Left forelimb (tissue), 1 donor: ENCODE data around the gene KRTAP19-8.

Source experiments
- DNase-seq: peaks from one replicate; pipeline ENCODE4 v3.0.0-alpha.2; 2018; ENCODE audit warnings: low spot score

KRTAP19-8 gene, protein sequence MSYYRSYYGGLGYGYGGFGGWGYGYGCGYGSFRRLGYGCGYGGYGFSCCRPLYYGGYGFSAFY

DNA sequence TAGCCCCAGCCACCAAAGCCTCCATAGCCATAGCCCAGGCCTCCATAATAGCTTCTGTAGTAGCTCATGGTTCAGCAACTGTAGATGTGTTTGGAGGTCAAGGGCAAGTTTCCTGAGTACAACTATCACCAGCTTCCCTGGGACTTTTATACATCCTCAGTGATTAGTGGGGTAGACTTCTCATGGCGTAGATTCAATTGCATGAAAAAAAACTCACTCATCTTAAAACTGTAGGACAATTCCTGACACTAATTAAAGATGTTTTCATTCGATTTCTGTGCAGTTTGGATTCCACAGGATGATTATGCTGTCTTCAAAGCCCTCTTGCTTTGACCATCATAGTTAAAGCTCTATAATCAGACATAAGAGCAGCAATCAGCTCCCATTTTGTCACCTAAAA is at the start of gene KRTAP19-8:
Gene KRTAP19-8, minus strand, starts transcription at position 101 of the 400 bp plus-strand sequence. Its CDS starts 33 bp downstream, at position 68.
- DNase-seq = no peak

DNA sequence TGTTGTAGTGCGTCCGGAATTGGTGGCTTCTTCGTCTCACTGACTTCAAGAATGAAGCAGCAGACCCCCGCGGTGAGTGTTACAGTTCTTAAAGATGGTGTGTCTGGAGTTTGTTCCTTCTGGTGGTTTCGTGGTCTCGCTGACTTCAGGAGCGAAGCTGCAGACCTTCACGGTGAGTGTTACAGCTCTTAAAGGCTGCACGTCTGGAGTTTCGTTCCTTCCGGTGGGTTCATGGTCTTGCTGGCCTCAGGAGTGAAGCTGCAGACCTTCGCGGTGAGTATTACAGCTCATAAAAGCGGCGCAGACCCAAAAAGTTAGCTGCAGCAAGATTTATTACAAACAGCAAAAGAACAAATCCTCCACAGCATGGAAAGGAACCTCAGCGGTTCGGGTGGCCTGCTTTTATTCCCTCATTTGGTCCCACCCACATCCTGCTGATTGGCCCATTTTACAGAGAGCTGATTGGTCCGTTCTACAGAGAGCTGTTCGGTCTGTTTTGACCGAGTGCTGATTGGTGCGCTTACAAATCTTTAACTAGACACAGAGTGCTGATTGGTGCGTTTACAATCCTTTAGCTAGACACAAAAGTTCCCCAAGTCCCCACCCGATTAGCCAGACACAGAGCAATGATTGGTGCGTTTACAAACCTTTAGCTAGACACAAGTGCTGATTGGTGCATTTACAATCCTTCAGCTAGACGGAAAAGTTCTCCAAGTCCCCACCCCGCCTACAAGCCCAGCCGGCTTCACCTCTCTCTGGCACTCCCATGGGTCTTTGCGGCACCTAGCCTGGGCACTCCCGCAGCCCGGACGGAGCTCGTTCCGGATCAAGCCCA is 49.6 kb upstream of the KRTAP19-8 start:
- DNase-seq = no peak

DNA sequence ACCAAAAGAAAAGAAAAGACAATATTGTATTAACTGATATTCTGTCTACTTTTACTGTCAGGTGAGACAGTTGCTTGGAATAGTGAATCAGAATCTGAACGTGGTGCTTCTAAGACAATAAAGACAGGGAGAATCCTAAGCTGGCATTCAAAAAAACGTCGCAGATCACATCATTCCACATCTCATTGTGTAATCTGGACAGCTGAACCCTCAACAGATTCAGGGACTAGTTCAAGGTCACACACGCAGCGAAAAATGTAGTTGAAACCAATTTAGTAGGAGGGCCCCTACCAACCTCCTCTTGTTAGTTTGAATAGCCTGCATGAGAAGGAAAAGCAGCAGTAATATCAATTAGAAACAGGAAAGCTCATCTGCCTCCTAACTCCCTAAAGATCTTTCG is 46.4 kb upstream of the KRTAP19-8 start:
- DNase-seq = no peak

DNA sequence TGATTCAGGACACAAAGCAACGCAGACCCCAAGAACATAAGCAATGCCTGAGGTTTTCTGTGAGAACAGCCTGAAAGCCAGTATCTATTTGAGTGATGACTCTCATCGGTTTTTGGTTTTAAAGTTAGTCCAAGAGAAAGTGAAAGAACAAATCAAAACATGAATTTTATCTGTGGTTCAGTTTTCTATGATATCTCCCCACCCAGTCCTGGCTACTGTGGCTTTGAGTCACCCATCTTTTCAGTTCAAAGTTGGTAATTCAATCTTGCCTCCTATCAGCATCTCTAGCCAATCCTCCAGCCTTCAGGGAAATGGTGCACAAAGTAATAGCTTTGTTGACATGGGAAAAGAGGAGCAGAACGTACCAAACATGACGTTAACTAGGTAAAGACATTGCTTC is 40.5 kb upstream of the KRTAP19-8 start:
- DNase-seq = no peak

DNA sequence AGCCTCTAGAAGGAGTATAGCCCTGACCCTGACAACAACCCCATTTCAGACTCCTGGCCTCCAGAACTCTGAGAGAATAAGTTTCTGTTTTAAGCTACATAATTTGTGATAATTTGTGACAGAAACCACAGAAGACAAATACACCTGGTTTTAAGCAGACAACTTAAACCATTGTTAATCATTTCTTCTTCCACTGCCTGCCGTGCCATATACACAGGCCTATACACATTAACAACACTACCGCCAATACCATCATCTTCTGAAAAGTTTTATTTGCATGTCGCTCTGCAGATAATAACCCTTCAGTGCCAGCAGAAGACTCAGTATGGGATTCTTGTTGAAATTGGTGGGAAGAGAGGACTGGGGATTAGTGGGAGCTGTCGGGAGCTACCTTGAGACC is 39.9 kb upstream of the KRTAP19-8 start:
- no peak for DNase-seq

DNA sequence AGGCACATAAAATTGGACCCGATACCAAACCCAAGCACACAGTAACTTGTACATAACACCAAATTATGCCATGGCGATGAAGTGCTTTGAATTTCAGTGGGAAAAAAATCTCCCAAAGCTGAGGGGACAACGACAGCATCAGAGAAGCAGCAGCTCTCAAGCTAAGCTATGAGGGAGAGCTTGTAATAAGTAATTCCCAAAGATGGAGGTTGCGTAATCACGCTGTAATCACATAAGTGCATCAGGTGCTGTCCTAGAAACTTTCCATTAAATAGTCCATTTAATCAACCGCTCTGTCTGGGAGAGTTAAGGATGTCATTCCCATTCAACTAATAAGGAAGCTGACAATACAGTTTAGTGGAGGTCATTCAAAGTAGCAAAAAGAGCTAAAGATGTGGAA is 37.6 kb upstream of the KRTAP19-8 start:
- DNase-seq = no peak

DNA sequence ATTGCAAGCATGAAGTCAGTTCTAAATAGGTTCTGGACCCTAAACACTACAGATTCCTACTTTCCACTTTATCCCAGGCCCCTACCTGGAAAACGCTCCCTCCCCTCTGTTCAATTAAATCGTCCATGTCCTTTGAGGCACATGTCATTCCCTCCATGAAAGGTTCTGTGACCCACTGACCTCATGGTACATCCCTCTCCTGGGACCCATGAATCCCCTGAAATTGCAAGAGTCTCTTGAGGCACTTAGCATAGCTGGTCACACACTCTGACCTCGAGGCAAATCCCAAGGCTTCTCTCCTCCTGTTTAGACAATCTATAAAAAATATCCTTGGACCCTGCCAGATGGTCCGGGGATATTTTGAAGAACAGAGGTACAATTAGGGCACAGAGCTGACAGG is 34.3 kb upstream of the KRTAP19-8 start:
- DNase-seq = no peak

DNA sequence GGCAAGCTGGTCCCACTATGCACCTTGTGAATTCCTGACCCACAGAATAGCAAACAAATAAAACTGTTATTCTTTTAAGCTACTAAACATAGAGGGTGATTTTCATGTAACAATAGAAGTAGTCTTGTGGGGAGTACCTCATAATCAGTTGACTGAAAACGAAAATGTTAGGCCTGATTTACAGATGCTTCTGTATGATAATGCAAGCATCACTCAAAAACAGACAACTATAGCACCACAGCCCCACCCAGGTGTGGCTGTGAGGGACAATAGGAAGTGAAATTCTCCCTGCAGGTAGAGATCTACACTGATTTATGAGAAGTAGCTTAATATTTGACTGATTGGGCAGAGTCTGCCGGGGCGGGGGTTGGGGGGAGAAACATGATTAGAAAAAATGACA is 26.5 kb upstream of the KRTAP19-8 start:
- DNase-seq = no peak

DNA sequence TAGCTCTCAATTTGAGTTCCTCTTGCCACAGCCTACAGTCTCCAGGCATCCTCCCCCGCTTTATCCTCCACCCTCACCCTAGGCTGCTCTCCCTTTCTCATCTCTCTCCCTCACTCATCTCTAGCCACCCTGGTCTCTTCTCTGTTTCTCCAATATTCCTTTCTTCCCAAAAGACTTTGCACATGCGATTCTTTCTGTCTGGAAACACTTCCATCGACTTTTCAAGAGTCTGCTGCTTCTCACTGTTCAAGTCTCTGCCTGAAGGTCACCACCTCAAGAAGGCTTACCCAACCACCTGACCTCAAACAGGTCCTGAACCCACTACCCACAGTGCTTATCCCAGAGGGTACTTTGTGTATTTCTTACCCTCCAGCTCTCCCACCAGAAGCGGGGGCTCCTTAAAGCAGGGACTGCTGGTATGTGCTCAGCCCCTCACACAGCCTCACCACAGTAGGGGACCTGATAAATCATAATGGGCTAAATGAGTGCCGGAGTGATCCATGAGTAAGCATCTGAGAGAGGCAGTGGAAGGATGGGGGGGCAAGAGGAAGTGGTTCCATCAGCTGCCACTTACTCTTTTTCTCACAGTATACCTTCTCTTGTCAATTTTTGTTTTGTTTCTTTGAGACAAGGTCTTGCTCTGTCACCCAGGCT is 14.3 kb upstream of the KRTAP19-8 start:
- DNase-seq = no peak

DNA sequence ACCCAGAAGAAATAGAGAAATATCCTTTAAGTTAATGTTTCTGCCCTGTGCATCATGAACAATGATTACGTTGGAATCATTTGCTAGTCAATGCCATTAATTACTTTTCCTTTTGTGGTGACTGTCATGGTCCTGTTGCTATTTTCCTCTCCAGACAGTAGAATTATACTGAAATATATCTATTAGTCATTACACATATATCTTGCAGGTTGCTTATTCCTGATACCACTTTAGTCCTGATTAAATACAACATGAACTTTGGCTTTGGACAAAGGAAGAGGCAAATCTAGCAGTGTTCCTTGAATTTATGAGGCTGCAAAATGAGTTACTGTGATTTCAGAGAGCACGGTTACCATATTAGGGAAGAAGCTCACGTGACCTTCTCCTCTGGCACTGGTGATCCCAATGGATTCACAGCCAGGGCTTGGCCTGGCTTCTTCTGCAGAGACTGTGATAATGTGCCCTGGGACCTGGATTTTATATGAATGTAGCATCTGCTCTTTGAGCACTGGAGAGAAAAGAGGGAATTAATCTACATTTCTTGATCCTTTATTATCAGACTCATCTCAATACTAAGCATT is 12.4 kb upstream of the KRTAP19-8 start:
- no peak for DNase-seq

DNA sequence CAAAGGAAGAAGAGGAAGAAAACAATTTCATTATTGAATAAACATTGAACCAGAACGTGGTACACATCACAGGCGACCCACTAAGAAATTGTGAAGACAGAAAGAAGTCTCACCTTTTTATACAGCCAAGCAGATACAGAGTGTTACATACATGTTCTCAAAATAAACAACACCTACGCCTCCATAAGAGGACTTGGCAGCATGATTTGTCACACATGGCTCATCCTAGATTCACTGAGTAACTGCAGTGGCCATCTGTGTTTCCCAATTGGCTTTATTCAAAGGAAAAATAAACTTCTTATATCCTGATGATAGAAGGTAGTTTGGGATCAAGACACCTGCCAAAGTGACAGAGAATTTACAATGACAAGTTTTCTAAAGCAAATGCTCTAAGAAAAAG is 7.6 kb upstream of the KRTAP19-8 start:
- DNase-seq = no peak

DNA sequence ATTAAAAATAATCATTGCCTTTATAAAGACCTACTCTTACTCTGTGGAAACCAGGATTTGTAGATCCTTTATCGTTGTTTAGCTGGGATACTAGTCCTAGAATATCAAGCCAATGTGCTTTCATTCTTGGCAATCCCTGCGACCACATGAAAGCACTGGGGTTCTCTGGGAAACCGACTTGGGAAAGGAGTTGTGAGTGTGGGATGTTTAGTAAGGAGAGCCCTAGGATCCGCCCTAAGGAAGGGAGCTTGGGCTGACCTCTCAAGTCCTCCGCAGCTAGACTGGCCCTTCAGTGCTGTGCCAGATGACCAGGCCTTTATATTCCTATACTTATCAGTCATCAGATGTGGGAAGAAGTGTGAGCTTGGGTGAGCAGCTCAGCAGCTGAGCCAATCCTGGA is 5.2 kb upstream of the KRTAP19-8 start:
- DNase-seq = no peak

DNA sequence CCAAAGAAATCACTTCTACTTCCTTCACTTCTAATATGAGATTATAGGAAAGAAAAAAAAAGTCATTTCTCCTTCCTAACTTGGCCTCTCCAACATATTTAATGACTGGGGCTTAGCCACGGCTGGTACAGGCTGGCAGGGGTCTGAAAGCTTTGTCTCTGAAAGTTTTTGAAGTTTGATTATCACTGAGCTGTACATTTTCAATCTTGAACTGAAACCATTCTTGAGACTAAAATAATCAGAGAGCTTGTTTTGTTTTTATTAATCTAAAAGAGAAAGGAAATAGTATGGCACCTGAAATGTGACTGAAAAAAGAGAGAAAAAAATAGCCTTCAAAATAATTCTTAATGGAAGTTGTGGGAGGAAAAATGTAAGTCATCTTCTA is 3.8 kb upstream of the KRTAP19-8 start:
- no peak for DNase-seq

DNA sequence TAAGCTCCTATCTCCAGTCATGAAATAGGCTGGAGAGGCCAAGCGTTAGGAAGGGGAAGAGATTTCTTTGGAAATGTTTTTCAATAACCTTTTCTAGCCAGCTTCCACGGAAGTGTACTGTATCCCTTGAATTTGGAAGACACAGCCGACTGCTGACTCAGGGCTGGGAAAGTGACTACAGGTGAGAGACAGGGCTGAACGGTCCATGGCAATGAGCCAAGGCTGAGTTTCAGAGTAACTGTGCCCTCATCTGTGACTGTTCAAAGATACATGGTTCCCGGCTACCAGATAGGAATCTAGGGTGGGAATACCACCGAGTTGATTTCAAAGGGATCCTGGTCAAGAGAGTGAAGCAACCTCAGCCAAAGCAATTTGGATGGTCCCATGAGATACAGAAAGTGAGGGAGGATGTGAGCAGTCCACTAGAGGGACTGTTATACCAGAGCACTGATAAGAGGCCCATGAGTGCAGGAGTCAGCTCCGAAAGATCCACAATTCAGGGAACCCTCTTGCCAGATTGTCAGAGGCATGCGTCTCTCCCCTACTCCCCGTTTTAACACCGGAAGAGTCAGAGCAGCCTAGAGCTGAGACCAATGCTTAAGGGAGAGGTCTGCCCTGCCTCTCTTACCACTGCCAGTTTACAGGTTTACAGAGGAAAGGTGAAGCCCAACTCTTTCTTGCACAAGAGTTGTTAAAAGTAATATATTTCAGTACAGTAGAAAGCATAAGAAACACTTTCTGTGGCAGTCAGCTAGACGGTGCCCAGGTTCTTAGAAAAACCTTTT is 3.2 kb upstream of the KRTAP19-8 start:
- no peak for DNase-seq

DNA sequence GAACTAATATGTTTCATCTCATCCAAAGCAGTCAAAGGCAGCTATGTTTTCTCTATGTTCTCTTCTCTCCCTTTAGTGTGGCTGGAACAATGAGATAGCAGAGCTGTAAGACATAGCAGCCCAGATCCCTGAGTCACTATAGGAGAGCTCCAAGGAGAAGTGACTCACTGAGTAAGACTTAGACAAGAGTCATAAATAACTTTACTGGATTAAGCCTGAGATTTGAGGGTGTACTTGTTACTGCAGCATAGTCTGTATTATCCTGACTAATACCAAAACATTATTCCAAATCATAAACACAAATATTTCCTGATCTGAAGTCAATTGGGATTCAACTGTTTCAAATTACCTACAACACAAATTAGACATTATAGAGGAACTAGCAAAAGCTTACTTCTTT is 3.9 kb downstream of the KRTAP19-8 start:
- no peak for DNase-seq

DNA sequence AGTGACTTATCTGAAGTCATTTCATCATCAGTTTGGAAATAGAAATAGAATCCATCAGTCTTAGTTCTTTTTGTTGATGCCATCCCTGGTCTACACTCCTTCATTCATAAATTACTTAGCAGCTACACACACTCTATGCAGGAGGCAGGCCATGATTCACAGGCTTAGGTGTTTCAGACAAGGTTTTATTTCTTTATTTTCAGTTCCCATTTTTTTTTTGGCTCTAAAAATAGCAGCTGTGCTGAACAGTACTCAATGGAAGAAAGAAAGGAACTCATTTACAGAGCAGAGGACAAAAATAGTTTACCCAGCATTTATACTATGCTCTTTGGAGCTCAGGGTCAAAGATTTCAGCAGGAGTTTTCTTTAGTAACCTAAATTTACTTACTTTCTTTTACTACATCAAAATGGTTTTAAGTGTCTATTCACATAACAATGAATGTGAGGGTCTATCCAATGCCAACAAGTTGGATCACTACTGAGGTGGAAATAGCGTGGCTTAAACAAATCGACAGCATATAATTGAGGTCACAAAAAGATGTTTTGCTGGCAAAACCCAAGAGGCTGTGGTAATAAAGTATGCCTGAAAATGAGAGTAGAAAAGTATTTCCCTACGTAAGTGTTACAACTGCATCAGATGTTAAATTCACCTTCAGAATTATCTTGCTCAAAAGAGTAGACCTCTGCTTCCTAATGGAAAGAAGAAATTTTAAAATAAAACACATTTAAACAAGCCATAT is 7.7 kb downstream of the KRTAP19-8 start:
- no peak for DNase-seq

DNA sequence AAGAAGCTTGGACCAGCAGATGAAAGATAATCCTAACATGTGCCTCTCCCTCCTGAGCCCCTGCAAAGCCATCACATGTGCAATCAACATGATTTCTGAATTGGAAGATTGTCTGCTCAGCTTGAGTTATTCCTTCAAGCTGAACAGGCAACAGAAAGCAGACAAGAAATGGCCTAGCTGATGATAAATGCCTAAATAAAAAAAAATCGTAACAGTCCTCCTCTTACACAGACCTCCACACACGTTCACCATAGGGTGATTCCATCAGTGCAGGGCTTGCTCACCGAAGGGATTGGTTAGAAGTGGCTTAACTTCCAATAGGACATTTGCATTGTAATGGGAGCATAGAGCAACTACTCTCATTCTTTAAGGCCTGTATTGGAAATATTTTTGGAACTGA is 14.6 kb downstream of the KRTAP19-8 start:
- no peak for DNase-seq

DNA sequence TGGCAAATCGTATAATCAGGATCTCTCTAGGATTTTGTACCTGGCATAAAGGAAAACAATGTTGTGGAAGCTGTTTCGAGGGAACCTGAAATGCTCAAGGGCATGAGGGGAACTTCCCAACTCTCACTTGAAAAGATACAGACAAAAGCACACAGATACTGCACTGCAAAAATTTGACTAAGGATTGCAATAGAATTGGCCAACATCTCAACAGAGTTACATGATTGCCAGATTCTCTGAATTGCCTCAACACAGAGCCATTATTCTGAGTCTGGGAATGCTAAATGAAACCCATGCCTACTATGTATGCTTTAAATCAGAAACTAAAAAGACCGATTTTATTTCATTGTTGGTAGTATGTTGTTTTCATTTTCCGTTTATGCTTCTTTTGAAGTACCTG is 16.0 kb downstream of the KRTAP19-8 start:
- DNase-seq = no peak

DNA sequence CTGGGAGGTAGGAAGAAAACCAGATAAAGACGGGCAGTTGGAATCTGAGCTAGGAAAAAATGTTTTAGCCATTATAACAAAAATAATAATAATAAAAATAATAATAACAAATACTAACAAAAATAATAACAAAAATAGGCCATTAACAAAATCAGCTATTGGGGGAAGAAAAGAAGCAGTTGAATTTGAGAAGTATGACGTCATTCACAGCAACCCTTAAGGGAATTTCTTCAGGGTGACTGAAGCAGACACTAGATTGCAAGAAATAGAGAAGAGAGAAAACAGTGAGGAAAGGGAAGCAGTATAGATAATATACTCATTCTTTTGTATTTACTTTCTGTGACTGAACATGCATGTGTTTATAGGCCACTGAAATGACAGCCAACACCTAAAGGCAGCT is 20.0 kb downstream of the KRTAP19-8 start:
- DNase-seq = no peak

DNA sequence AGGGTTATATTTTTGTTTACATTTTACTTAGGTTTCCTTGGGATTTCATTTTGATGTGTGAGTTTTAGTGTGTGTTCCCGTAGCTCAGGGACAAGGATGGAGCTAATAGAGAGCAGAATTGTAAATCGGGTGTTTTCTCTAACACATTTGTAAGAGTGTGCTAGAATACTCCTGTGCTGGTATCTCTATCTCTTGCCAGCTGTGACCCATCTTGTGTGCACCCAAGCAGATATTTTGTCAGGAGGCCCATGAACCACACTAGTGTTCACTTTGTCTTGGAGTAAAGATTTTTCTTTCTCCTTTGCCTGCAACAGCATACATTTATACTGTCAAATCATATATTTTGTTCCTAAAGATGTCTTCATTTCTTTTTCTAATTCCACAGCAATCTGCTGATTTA is 23.4 kb downstream of the KRTAP19-8 start:
- no peak for DNase-seq
